Measurements from ENCODE around the gene MAPK7.

The MAPK7 gene

GRCh38 chr17:19414396-19415280, 36.3 kb downstream of the MAPK7 start:
- no peak for TF ChIP-seq CTCF (IDR thresholded peaks at IDR 0.05; ENCODE audit: low read depth, low read length)
- H3K4me3 ChIP-seq (ENCODE audit: low read depth, low read length), result no peak overlapping the region

- no peak for TF ChIP-seq CTCF (IDR thresholded peaks at IDR 0.05; ENCODE audit: low read depth, low read length)
- H3K4me3 ChIP-seq (ENCODE audit: low read depth, low read length), result no peak overlapping the region
Observed at GRCh38 chr17:19415311-19415710, 37.0 kb downstream of the MAPK7 start.

GRCh38 chr17:19415806-19416775, 37.8 kb downstream of the MAPK7 start:
- H3K4me3 ChIP-seq (ENCODE audit: low read depth, low read length), result no peak overlapping the region
- no peak for TF ChIP-seq CTCF (IDR thresholded peaks at IDR 0.05; ENCODE audit: low read depth, low read length)

- TF ChIP-seq CTCF (IDR thresholded peaks at IDR 0.05; ENCODE audit: low read depth, low read length), result no peak
- no peak overlapping the region for H3K4me3 ChIP-seq (ENCODE audit: low read depth, low read length)
Observed at GRCh38 chr17:19417611-19418010, 39.3 kb downstream of the MAPK7 start.

GRCh38 chr17:19418251-19418992, 40.1 kb downstream of the MAPK7 start:
- H3K4me3 ChIP-seq (ENCODE audit: low read depth, low read length), result no peak overlapping the region

GRCh38 chr17:19421219-19421618, 42.9 kb downstream of the MAPK7 start:
- TF ChIP-seq CTCF (IDR thresholded peaks at IDR 0.05; ENCODE audit: low read depth, low read length), result no peak
- H3K4me3 ChIP-seq (ENCODE audit: low read depth, low read length), result no peak overlapping the region

More at GRCh38 chr17:19418251-19418992, 40.1 kb downstream of the MAPK7 start:
- no peak for TF ChIP-seq CTCF (IDR thresholded peaks at IDR 0.05; ENCODE audit: low read depth, low read length)

Data from WI38 (cell line).